RWPE2 (cell line): ENCODE data around the gene SIGLEC7.

ENCODE experiments used
- ATAC-seq: fragments of 200-7000 bp; cut with Tn5 transposase; 3 replicates; pipeline ENCODE4 v1.9.1; 2021; ENCODE audit warnings: low read depth
- DNase-seq: peaks from one replicate; pipeline ENCODE4 v3.0.0-alpha.2; 2020; ENCODE audit warnings: low spot score
- H3K27ac ChIP-seq: fragments of 450-650 bp; 2 replicates; pipeline ENCODE4 v1.5.1; 2017; ENCODE audit warnings: mild to moderate bottlenecking; ENCODE audit not compliant: poor library complexity, severe bottlenecking
- H3K27me3 ChIP-seq: fragments of 250-450 bp; sonication (Bioruptor Pico); 2 replicates; pipeline ENCODE4 v1.5.1; 2021; ENCODE audit warnings: mild to moderate bottlenecking, moderate library complexity; ENCODE audit not compliant: insufficient read depth, poor library complexity, severe bottlenecking
- H3K36me3 ChIP-seq: fragments of 250-450 bp; sonication (Bioruptor Pico); 2 replicates; pipeline ENCODE4 v1.5.1; 2020; ENCODE audit warnings: low read depth, mild to moderate bottlenecking, moderate library complexity
- H3K4me1 ChIP-seq: fragments of 250-450 bp; sonication (Bioruptor Pico); 2 replicates; pipeline ENCODE4 v1.5.1; 2021; ENCODE audit warnings: mild to moderate bottlenecking, moderate library complexity; ENCODE audit not compliant: insufficient read depth, poor library complexity, severe bottlenecking
- H3K4me3 ChIP-seq: fragments of 250-450 bp; sonication (Bioruptor Pico); 2 replicates; pipeline ENCODE4 v1.5.1; 2021; ENCODE audit warnings: mild to moderate bottlenecking, moderate library complexity; ENCODE audit not compliant: severe bottlenecking
- H3K9me3 ChIP-seq: fragments of 250-450 bp; sonication (Bioruptor Pico); 2 replicates; pipeline ENCODE4 v1.5.1; 2021; ENCODE audit warnings: mild to moderate bottlenecking, moderate library complexity; ENCODE audit not compliant: severe bottlenecking
- CTCF ChIP-seq: fragments of 450-650 bp; IDR thresholded peaks from one replicate; pipeline ENCODE4 v1.5.1; 2017; ENCODE audit warnings: mild to moderate bottlenecking, moderate library complexity; ENCODE audit not compliant: poor library complexity, severe bottlenecking

SIGLEC7 gene

GRCh38 chr19:51114087-51114729 lies 27.9 kb upstream of the SIGLEC7 start:
- H3K36me3 ChIP-seq: no peaks in the 10 kb centered on the region
- H3K4me3 ChIP-seq: no peak overlapping the region
- ATAC-seq: no peak
- DNase-seq: no peak
- no peak for TF ChIP-seq CTCF
- H3K27me3 ChIP-seq: no peaks in the 10 kb centered on the region
- no peaks in the 10 kb centered on the region for H3K4me1 ChIP-seq
- no peaks in the 10 kb centered on the region for H3K9me3 ChIP-seq
- H3K27ac ChIP-seq: no peak overlapping the region

GRCh38 chr19:51116736-51117286 lies 25.3 kb upstream of the SIGLEC7 start:
- DNase-seq: no peak
- TF ChIP-seq CTCF: no peak
- no peak overlapping the region for H3K27ac ChIP-seq
- H3K9me3 ChIP-seq: no peaks in the 10 kb centered on the region
- no peaks in the 10 kb centered on the region for H3K36me3 ChIP-seq
- no peaks in the 10 kb centered on the region for H3K4me1 ChIP-seq
- H3K4me3 ChIP-seq: no peak overlapping the region
- no peaks in the 10 kb centered on the region for H3K27me3 ChIP-seq
- ATAC-seq: no peak

- ATAC-seq (no peak; the same call in 2 of the 3 replicates), DNase-seq (no peak)
- Histone ChIP-seq H3K4me1 (no peaks in the 10 kb centered on the region), H3K36me3 (no peaks in the 10 kb centered on the region), H3K9me3 (no peaks in the 10 kb centered on the region), H3K4me3 (no peak overlapping the region), H3K27me3 (no peaks in the 10 kb centered on the region), H3K27ac (no peak overlapping the region)
- TF ChIP-seq CTCF: no peak
These were observed 23.0 kb upstream of the SIGLEC7 start for GRCh38 chr19:51119101-51119500.

- Histone ChIP-seq H3K27me3 (no peaks in the 10 kb centered on the region), H3K4me3 (no peak overlapping the region), H3K9me3 (no peaks in the 10 kb centered on the region), H3K27ac (no peak overlapping the region), H3K4me1 (no peaks in the 10 kb centered on the region), H3K36me3 (no peaks in the 10 kb centered on the region)
- no peak for ATAC-seq
- DNase-seq: no peak
- TF ChIP-seq CTCF: no peak
These were observed 22.5 kb upstream of the SIGLEC7 start for GRCh38 chr19:51119611-51120010.

GRCh38 chr19:51120160-51120559 lies 21.9 kb upstream of the SIGLEC7 start:
- ATAC-seq: no peak

More at GRCh38 chr19:51120160-51120559, 21.9 kb upstream of the SIGLEC7 start:
- Histone ChIP-seq H3K27ac (no peak overlapping the region), H3K36me3 (no peaks in the 10 kb centered on the region), H3K4me1 (no peaks in the 10 kb centered on the region), H3K4me3 (no peak overlapping the region), H3K9me3 (no peaks in the 10 kb centered on the region), H3K27me3 (no peaks in the 10 kb centered on the region)
- no peak for TF ChIP-seq CTCF
- no peak for DNase-seq
